WTC11 (cell line): ENCODE measurements around the gene NDC1.

ENCODE experiments used
- ELF4 ChIP-seq: sonication (generic); formaldehyde crosslinking; IDR thresholded peaks from 2 replicates; pipeline ENCODE4 v1.8.1; 2022; ENCODE audit warnings: low read depth, mild to moderate bottlenecking, moderate library complexity, missing genetic modification reagents
- ZNF121 ChIP-seq: sonication (generic); formaldehyde crosslinking; IDR thresholded peaks from 2 replicates; pipeline ENCODE4 v1.8.0; 2023; ENCODE audit warnings: missing genetic modification reagents
- TF ChIP-seq, protein P1 (sequence below): sonication (generic); formaldehyde crosslinking; IDR thresholded peaks from 2 replicates; pipeline ENCODE4 v1.8.0; 2023; ENCODE audit warnings: mild to moderate bottlenecking, missing genetic modification reagents
- TF ChIP-seq, protein P2 (sequence below): fragments of 200-600 bp; IDR thresholded peaks from 2 replicates; pipeline ENCODE4 v1.8.0; 2022; ENCODE audit warnings: antibody characterized with exemption

DNA sequence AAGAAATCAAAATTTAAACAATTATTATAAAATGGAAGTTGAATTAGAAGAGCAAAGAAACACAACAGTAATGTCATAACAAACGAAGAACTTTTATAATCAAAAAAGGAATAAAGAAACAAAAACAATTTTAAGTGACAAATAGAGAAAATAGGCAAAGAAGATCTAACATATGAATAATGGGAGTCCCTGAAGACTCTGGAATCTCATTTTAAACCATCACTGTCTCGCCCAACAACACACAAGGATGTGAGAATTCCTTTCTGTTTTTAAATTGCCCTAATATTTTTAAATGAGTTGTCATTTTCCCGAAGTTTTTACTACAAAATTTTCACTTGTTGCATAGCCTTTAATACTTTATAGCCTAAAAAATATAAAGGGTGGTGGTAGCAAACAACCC lies 4.3 kb upstream of the NDC1 start:
- TF ChIP-seq, protein P1, sequence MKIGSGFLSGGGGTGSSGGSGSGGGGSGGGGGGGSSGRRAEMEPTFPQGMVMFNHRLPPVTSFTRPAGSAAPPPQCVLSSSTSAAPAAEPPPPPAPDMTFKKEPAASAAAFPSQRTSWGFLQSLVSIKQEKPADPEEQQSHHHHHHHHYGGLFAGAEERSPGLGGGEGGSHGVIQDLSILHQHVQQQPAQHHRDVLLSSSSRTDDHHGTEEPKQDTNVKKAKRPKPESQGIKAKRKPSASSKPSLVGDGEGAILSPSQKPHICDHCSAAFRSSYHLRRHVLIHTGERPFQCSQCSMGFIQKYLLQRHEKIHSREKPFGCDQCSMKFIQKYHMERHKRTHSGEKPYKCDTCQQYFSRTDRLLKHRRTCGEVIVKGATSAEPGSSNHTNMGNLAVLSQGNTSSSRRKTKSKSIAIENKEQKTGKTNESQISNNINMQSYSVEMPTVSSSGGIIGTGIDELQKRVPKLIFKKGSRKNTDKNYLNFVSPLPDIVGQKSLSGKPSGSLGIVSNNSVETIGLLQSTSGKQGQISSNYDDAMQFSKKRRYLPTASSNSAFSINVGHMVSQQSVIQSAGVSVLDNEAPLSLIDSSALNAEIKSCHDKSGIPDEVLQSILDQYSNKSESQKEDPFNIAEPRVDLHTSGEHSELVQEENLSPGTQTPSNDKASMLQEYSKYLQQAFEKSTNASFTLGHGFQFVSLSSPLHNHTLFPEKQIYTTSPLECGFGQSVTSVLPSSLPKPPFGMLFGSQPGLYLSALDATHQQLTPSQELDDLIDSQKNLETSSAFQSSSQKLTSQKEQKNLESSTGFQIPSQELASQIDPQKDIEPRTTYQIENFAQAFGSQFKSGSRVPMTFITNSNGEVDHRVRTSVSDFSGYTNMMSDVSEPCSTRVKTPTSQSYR (CRISPR knock-in tag): no peak
- TF ChIP-seq, protein P2, sequence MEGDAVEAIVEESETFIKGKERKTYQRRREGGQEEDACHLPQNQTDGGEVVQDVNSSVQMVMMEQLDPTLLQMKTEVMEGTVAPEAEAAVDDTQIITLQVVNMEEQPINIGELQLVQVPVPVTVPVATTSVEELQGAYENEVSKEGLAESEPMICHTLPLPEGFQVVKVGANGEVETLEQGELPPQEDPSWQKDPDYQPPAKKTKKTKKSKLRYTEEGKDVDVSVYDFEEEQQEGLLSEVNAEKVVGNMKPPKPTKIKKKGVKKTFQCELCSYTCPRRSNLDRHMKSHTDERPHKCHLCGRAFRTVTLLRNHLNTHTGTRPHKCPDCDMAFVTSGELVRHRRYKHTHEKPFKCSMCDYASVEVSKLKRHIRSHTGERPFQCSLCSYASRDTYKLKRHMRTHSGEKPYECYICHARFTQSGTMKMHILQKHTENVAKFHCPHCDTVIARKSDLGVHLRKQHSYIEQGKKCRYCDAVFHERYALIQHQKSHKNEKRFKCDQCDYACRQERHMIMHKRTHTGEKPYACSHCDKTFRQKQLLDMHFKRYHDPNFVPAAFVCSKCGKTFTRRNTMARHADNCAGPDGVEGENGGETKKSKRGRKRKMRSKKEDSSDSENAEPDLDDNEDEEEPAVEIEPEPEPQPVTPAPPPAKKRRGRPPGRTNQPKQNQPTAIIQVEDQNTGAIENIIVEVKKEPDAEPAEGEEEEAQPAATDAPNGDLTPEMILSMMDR: no peak
- no peak for TF ChIP-seq ZNF121 (CRISPR knock-in tag)
- TF ChIP-seq ELF4: no peak
